ENCODE data around the gene CCDC89.

GRCh38 chr11:85680897-85681296 lies 5.1 kb downstream of the CCDC89 start:
- TF ChIP-seq POLR2AphosphoS5 (IDR thresholded peaks at IDR 0.05) (no peak), CTCF (IDR thresholded peaks at IDR 0.05) (no peak), POLR2A (IDR thresholded peaks at IDR 0.05) (no peak), EP300 (IDR thresholded peaks at IDR 0.05) (no peak)
